ENCODE data around the gene ZFP57. TPM values are rescaled to one million over a fixed set of nuclear protein-coding genes. Genes with fewer than 3 reads are reported as not detected.

ZFP57 gene
- total and polyA plus RNA-seq, 2 of the 13 experiments (the other 11 are each of a cell fraction or from before 2014, with no cell fraction given), result not detected

GRCh38 chr6:29641430-29642148 is 39.4 kb downstream of the ZFP57 start:
- Histone ChIP-seq H3K27ac (ENCODE audit: extremely low read length, insufficient read depth, low read length) (no peak overlapping the region), H3K9me3 (ENCODE audit: low read length) (no peaks in the 10 kb centered on the region), H3K9ac (ENCODE audit: insufficient read depth, low read depth, low read length) (no peak overlapping the region), H3K4me1 (ENCODE audit: insufficient read depth, low read length) (no peaks in the 10 kb centered on the region), H4K20me1 (ENCODE audit: insufficient read depth, low read length) (no peaks in the 10 kb centered on the region), H2AFZ (ENCODE audit: low read length) (no peak overlapping the region), H3K27me3 (ENCODE audit: control insufficient read depth in 1 of 2, insufficient read depth in 2 of 2, low read length in 2 of 2) (0 out of 5 replicates have a peak, but pooled peaks cover 0 to 7% of the 10 kb centered on the region in 2 experiments), H3K4me3 (replicated peaks in 1 of 3; ENCODE audit: insufficient read depth in 1 of 3, low read depth in 2 of 3, low read length in 3 of 3) (no peak overlapping the region), H3K4me2 (ENCODE audit: low read depth, low read length) (no peak overlapping the region), H3K36me3 (replicated peaks in 1 of 2; ENCODE audit: control insufficient read depth in 1 of 2, insufficient read depth in 2 of 2, low read length in 2 of 2) (no peaks in the 10 kb centered on the region), H3K79me2 (ENCODE audit: insufficient read depth, low read length) (no peaks in the 10 kb centered on the region)
- ATAC-seq, result no peak
- BruUV-seq (replicated peaks), result no TSS peak
- in situ Hi-C loops (cut with HindIII; ENCODE audit: extremely low pct_ligation_motif_present, low pct_unique_long_range_greater_than_20kb) (no loop called here), intact Hi-C loops (cut with micrococcal nuclease; ENCODE audit: unreplicated experiment) (no loop called here)
- 3% methylated on average over 3 of the region's 3 CpGs for WGBS (ENCODE audit: low lambda C conversion rate)
- ChIA-PET POLR2A (no interaction called here), CTCF (ENCODE audit: low intra/inter-chr PET ratio, low total read pairs) (no interaction called here)
- no peak for DNase-seq (ENCODE audit: low spot score)
- FAIRE-seq, result no peak
- no peak for TF ChIP-seq ZC3H4 (CRISPR knock-in tag; IDR thresholded peaks at IDR 0.05; ENCODE audit: borderline replicate concordance)
- TF ChIP-seq SUZ12 (IDR thresholded peaks at IDR 0.05; ENCODE audit: low read depth, low read length), result no peak
- TF ChIP-seq ZNF737 (CRISPR knock-in tag; IDR thresholded peaks at IDR 0.05; ENCODE audit: borderline replicate concordance), result no peak
- no peak for TF ChIP-seq SNAPC5 (CRISPR knock-in tag; IDR thresholded peaks at IDR 0.05; ENCODE audit: borderline replicate concordance)
- TF ChIP-seq ZNF468 (CRISPR knock-in tag; IDR thresholded peaks at IDR 0.05), result no peak
- TF ChIP-seq AHDC1 (CRISPR knock-in tag; IDR thresholded peaks at IDR 0.05; ENCODE audit: borderline replicate concordance), result no peak
- TF ChIP-seq DDIT3 (CRISPR knock-in tag; IDR thresholded peaks at IDR 0.05), result no peak
